MM.1S (cell line): Measurements from ENCODE around the gene CHRNG.

ENCODE experiments used
- DNase-seq: peaks from one replicate; pipeline ENCODE4 v3.0.0-alpha.2; 2015
- H2AFZ ChIP-seq: fragments of 300-600 bp; sonication (generic); 2 replicates; pipeline ENCODE4 v1.6.0; 2016; ENCODE audit warnings: antibody characterized with exemption, low read length
- H3F3A ChIP-seq: fragments of 300-600 bp; sonication (generic); 2 replicates; pipeline ENCODE4 v1.6.1; 2016; ENCODE audit warnings: mild to moderate bottlenecking, antibody characterized with exemption, low read length, moderate library complexity, mixed read lengths; ENCODE audit not compliant: insufficient read depth
- H3K27ac ChIP-seq: fragments of 300-600 bp; sonication (generic); 2 replicates; pipeline ENCODE4 v1.5.1; 2016; ENCODE audit warnings: mild to moderate bottlenecking, low read length
- H3K27me3 ChIP-seq: fragments of 300-600 bp; sonication (generic); replicated peaks from 2 replicates; pipeline ENCODE4 v1.6.0; 2016; ENCODE audit warnings: low read length; ENCODE audit not compliant: insufficient read depth
- H3K36me3 ChIP-seq: fragments of 300-600 bp; sonication (generic); replicated peaks from 2 replicates; pipeline ENCODE4 v1.6.1; 2016; ENCODE audit warnings: mild to moderate bottlenecking, low read length, mixed read lengths; ENCODE audit not compliant: insufficient read depth
- H3K4me1 ChIP-seq: fragments of 300-600 bp; sonication (generic); 2 replicates; pipeline ENCODE4 v1.6.1; 2016; ENCODE audit warnings: low read length, mixed read lengths
- H3K4me2 ChIP-seq: fragments of 300-600 bp; sonication (generic); 2 replicates; pipeline ENCODE4 v1.6.0; 2016; ENCODE audit warnings: low read depth, low read length
- H3K4me3 ChIP-seq: fragments of 300-600 bp; sonication (generic); 2 replicates; pipeline ENCODE4 v1.5.1; 2016; ENCODE audit warnings: low read length, mixed read lengths
- H3K79me2 ChIP-seq: fragments of 300-600 bp; sonication (generic); 2 replicates; pipeline ENCODE4 v1.6.1; 2016; ENCODE audit warnings: mixed run types, low read length, mixed read lengths
- H3K9ac ChIP-seq: fragments of 300-600 bp; sonication (generic); 2 replicates; pipeline ENCODE4 v1.6.1; 2016; ENCODE audit warnings: low read length, mixed read lengths
- H3K9me2 ChIP-seq: fragments of 300-600 bp; sonication (generic); replicated peaks from 2 replicates; pipeline ENCODE4 v1.6.1; 2016; ENCODE audit warnings: mild to moderate bottlenecking, low read length, mixed read lengths; ENCODE audit not compliant: insufficient read depth
- H3K9me3 ChIP-seq: fragments of 300-600 bp; sonication (generic); replicated peaks from 2 replicates; pipeline ENCODE4 v1.6.1; 2016; ENCODE audit warnings: mild to moderate bottlenecking, low read length, mixed read lengths; ENCODE audit not compliant: insufficient read depth
- H4K20me1 ChIP-seq: fragments of 300-600 bp; sonication (generic); 2 replicates; pipeline ENCODE4 v1.6.1; 2016; ENCODE audit warnings: mild to moderate bottlenecking, low read length, moderate library complexity, mixed read lengths; ENCODE audit not compliant: insufficient read depth
- EZH2 ChIP-seq: fragments of 300-600 bp; sonication (generic); optimal IDR thresholded peaks from 2 replicates; pipeline ENCODE3; 2017; ENCODE audit warnings: low read depth, mild to moderate bottlenecking, antibody characterized with exemption, low read length, mixed read lengths
- EZH2phosphoT487 ChIP-seq: fragments of 300-600 bp; sonication (generic); IDR thresholded peaks from 2 replicates; pipeline ENCODE4 v1.6.1; 2018; ENCODE audit warnings: antibody characterized with exemption, low read length
- TF ChIP-seq, protein P1 (sequence below): fragments of 300-600 bp; sonication (generic); IDR thresholded peaks from 2 replicates; pipeline ENCODE4 v1.5.1; 2016; ENCODE audit warnings: antibody characterized with exemption, low read length, mixed read lengths

CHRNG gene

DNA sequence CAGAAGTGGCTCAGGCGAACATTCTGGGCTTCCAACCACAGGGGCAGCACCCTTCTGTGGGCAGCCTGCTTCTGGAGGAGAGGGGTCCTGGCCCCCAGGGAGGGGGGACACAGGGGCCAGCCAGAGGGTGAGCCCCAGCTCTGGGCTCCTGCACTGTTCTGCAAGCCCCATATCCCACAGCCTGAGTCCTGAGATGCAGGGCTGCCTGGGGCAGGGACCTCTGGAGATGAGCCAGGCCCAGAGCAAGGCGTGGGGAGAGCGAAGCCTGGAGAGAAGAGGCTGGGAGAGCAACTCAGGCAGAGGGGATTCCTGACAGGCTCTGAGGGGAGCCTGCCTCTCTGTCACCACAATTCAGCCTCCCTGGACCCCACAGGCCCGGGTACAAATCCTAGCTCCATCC is 32.8 kb upstream of the CHRNG start:
- Histone ChIP-seq H2AFZ (no peak overlapping the region), H3K36me3 (no peaks in the 10 kb centered on the region), H3F3A (no peaks in the 10 kb centered on the region), H3K27ac (no peak overlapping the region), H3K79me2 (no peaks in the 10 kb centered on the region), H3K27me3 (peaks cover 43% of the 10 kb centered on the region), H3K9me2 (no peaks in the 10 kb centered on the region), H3K4me3 (no peak overlapping the region), H3K4me2 (no peak overlapping the region), H3K9ac (no peak overlapping the region), H4K20me1 (no peaks in the 10 kb centered on the region), H3K4me1 (no peaks in the 10 kb centered on the region), H3K9me3 (no peaks in the 10 kb centered on the region)
- no peak for TF ChIP-seq EZH2phosphoT487
- TF ChIP-seq, protein P1, sequence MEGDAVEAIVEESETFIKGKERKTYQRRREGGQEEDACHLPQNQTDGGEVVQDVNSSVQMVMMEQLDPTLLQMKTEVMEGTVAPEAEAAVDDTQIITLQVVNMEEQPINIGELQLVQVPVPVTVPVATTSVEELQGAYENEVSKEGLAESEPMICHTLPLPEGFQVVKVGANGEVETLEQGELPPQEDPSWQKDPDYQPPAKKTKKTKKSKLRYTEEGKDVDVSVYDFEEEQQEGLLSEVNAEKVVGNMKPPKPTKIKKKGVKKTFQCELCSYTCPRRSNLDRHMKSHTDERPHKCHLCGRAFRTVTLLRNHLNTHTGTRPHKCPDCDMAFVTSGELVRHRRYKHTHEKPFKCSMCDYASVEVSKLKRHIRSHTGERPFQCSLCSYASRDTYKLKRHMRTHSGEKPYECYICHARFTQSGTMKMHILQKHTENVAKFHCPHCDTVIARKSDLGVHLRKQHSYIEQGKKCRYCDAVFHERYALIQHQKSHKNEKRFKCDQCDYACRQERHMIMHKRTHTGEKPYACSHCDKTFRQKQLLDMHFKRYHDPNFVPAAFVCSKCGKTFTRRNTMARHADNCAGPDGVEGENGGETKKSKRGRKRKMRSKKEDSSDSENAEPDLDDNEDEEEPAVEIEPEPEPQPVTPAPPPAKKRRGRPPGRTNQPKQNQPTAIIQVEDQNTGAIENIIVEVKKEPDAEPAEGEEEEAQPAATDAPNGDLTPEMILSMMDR: no peak
- TF ChIP-seq EZH2: no peak
- no peak for DNase-seq

DNA sequence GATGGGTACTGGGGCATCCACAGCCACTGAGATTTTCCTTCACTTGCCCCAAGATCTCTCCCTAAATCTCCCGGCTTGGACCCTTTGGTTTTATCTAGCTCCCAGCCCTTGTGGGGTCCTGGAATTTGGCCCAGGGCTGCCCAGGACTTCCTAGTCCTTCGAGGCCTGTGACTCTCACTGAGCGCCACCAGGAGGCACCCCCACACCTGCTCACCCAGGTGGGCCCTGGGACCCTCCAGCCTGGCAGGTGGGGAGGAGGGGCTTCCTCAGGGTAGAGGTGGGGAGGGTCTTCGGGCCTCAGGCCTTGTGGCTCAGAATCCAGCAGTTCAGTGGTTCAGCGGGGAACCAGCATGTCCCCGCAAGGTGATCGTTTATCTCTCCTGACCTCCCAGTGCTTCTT is 31.2 kb upstream of the CHRNG start:
- H3K27me3 ChIP-seq: peaks cover 34% of the 10 kb centered on the region
- no peaks in the 10 kb centered on the region for H3K79me2 ChIP-seq
- H3K9me2 ChIP-seq: no peaks in the 10 kb centered on the region
- H2AFZ ChIP-seq: no peak overlapping the region
- no peaks in the 10 kb centered on the region for H4K20me1 ChIP-seq
- no peaks in the 10 kb centered on the region for H3K9me3 ChIP-seq
- TF ChIP-seq EZH2phosphoT487: no peak
- TF ChIP-seq, protein P1: no peak
- no peak for TF ChIP-seq EZH2
- no peak overlapping the region for H3K4me3 ChIP-seq
- H3K4me1 ChIP-seq: no peaks in the 10 kb centered on the region
- no peak for DNase-seq
- no peak overlapping the region for H3K9ac ChIP-seq
- no peak overlapping the region for H3K27ac ChIP-seq
- no peaks in the 10 kb centered on the region for H3F3A ChIP-seq
- no peaks in the 10 kb centered on the region for H3K36me3 ChIP-seq
- H3K4me2 ChIP-seq: no peak overlapping the region

DNA sequence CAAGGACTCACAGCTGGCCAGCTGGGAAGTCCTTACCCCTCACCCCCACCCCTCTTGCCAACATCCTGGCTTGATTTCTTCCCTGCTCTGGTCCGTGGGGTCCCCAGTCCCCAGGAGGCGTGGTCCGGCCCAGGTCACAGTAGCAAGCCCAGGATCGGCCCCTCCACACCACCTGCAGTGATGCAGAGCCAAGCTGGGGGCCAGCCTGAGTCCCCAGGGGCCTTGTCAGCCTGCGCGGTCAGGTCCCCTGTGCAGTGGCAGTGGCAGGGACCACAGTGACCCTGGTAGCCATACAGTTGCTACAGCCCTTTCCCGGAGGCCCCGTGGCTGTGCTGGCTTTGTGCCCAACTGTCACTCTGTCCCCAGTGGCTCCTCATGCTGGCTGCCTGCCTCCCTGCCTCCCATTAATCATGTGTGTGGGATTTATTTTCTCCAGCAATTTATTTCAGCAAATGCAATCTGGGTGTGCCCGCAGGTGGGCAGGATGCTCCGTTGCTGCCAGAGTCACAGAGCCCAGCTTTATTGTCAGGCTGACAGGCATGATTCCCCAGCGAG is 28.1 kb upstream of the CHRNG start:
- Histone ChIP-seq H3K9me2 (no peaks in the 10 kb centered on the region), H3K4me1 (no peaks in the 10 kb centered on the region), H3K79me2 (no peaks in the 10 kb centered on the region), H3K4me2 (no peak overlapping the region), H3K27me3 (peaks cover 4% of the 10 kb centered on the region; the same call in 1 of the 2 replicates), H3K9ac (no peak overlapping the region), H3K9me3 (no peaks in the 10 kb centered on the region), H2AFZ (no peak overlapping the region), H3K4me3 (no peak overlapping the region), H4K20me1 (no peaks in the 10 kb centered on the region), H3K36me3 (no peaks in the 10 kb centered on the region), H3K27ac (no peak overlapping the region), H3F3A (no peaks in the 10 kb centered on the region)
- TF ChIP-seq, protein P1: no peak
- TF ChIP-seq EZH2phosphoT487: no peak
- TF ChIP-seq EZH2: no peak
- DNase-seq: no peak
